HCT116 (cell line): ENCODE data around the gene NAA16. TPM values are rescaled to one million over a fixed set of nuclear protein-coding genes. Genes with fewer than 3 reads are reported as not detected.

Source experiments
- ATAC-seq: fragments of 200-7000 bp; cut with Tn5 transposase; 2 replicates; pipeline ENCODE4 v1.9.1; 2020; ENCODE audit warnings: mild to moderate bottlenecking, moderate library complexity
- BruUV-seq: library from RNA; stranded (reverse); fragments of 400-500 nt; replicated peaks from 2 replicates; lab custom pipeline; 2021; lab: Mats Ljungman, UMichigan
- CTCF ChIA-PET: fragments of 300-600 bp; sonication (Branson Sonifier 250); formaldehyde crosslinking; loops from one replicate; lab custom pipeline; 2021; ENCODE audit warnings: antibody characterized with exemption; lab: Charles Lee
- POLR2A ChIA-PET: fragments of 300-600, 350-600 bp; sonication (Branson Sonifier 250); formaldehyde crosslinking; loops from one replicate; lab custom pipeline; 2021; ENCODE audit warnings: antibody characterized with exemption; lab: Charles Lee
- RAD21 ChIA-PET, 2 experiments: fragments of 300-600 bp; sonication (Branson Sonifier 250); formaldehyde crosslinking; loops; one replicate each; lab custom pipeline; 2023; ENCODE audit warnings: low total read pairs in 2 of 2; ENCODE audit not compliant: uncharacterized antibody in 2 of 2, unreplicated experiment in 2 of 2, low non-redundant PET in 1 of 2; lab: Charles Lee
- DNase-seq: peaks from one replicate; pipeline ENCODE4 v3.0.0-alpha.2; 2010; ENCODE audit warnings: low read depth, low spot score
- H2AFZ ChIP-seq: fragments of 200-600 bp; shearing (Covaris generic), sonication (generic); 2 replicates; pipeline ENCODE4 v1.6.1; 2017; ENCODE audit warnings: low read depth, mixed run types, mixed read lengths, antibody characterized with exemption, low read length; ENCODE audit not compliant: poor library complexity, severe bottlenecking
- H3K27ac ChIP-seq: 2 replicates; pipeline ENCODE4 v1.5.1; 2012; ENCODE audit warnings: low read depth, low read length
- H3K27me3 ChIP-seq: fragments of 200-600 bp; sonication (generic); 2 replicates; pipeline ENCODE4 v1.6.1; 2016; ENCODE audit warnings: mixed run types, low read length, mixed read lengths; ENCODE audit not compliant: insufficient read depth
- H3K36me3 ChIP-seq, 2 experiments: fragments of 200-500 bp in 1 of 2; fragments of 200-600 bp in 1 of 2; sonication (Bioruptor generic) in 1 of 2; sonication (generic) in 1 of 2; 2 replicates each; pipeline versions ENCODE4 v1.5.1 to v1.6.1; 2014 to 2016; ENCODE audit warnings: low read length in 2 of 2, inconsistent platforms in 1 of 2, mixed read lengths in 1 of 2, mixed run types in 1 of 2; ENCODE audit not compliant: insufficient read depth in 2 of 2, control insufficient read depth in 1 of 2
- H3K4me1 ChIP-seq, 2 experiments: fragments of 200-600 bp in 1 of 2; sonication (generic) in 1 of 2; 2 replicates each; pipeline versions ENCODE4 v1.5.1 to v1.6.1; 2012 to 2017; ENCODE audit warnings: low read length in 2 of 2, inconsistent platforms in 1 of 2, mild to moderate bottlenecking in 1 of 2, mixed read lengths in 1 of 2, mixed run types in 1 of 2, moderate library complexity in 1 of 2; ENCODE audit not compliant: insufficient read depth in 2 of 2, control insufficient read depth in 1 of 2
- H3K4me2 ChIP-seq: fragments of 200-600 bp; sonication (generic); 2 replicates; pipeline ENCODE4 v1.6.1; 2017; ENCODE audit warnings: mixed run types, low read length, mixed read lengths
- H3K4me3 ChIP-seq, 2 experiments: fragments of 200-600 bp in 1 of 2; sonication (generic) in 1 of 2; replicated peaks in 1 of 2; 2 replicates each; pipeline ENCODE4 v1.5.1; 2011 to 2016; ENCODE audit warnings: low read length in 2 of 2, control low read depth in 1 of 2, low read depth in 1 of 2, mild to moderate bottlenecking in 1 of 2, mixed read lengths in 1 of 2, mixed run types in 1 of 2
- H3K79me2 ChIP-seq: fragments of 200-600 bp; sonication (generic); 2 replicates; pipeline ENCODE4 v1.6.1; 2017; ENCODE audit warnings: mild to moderate bottlenecking, mixed run types, low read length, moderate library complexity, mixed read lengths; ENCODE audit not compliant: insufficient read depth
- H3K9ac ChIP-seq: fragments of 200-600 bp; sonication (generic); 2 replicates; pipeline ENCODE4 v1.6.1; 2016; ENCODE audit warnings: low read length, mixed read lengths
- H3K9me2 ChIP-seq: fragments of 200-600 bp; sonication (generic), shearing (Covaris generic); 2 replicates; pipeline ENCODE4 v1.6.1; 2017; ENCODE audit warnings: mixed run types, mild to moderate bottlenecking, moderate library complexity; ENCODE audit not compliant: insufficient read depth
- H3K9me3 ChIP-seq, 2 experiments: fragments of 200-500 bp in 1 of 2; fragments of 200-600 bp in 1 of 2; sonication (Bioruptor generic) in 1 of 2; sonication (generic) in 1 of 2; 2 replicates each; pipeline ENCODE4 v1.6.1; 2014 to 2017; ENCODE audit warnings: low read length in 2 of 2, mixed read lengths in 2 of 2, inconsistent platforms in 1 of 2, low read depth in 1 of 2, mild to moderate bottlenecking in 1 of 2, mixed run types in 1 of 2, moderate library complexity in 1 of 2; ENCODE audit not compliant: control insufficient read depth in 1 of 2, insufficient read depth in 1 of 2
- H4K20me1 ChIP-seq: fragments of 200-600 bp; sonication (generic), shearing (Covaris generic); 2 replicates; pipeline ENCODE4 v1.6.1; 2017; ENCODE audit warnings: mixed run types, mild to moderate bottlenecking, moderate library complexity; ENCODE audit not compliant: insufficient read depth
- ATF3 ChIP-seq: IDR thresholded peaks from 2 replicates; pipeline ENCODE4 v1.6.1; 2012
- CEBPB ChIP-seq: IDR thresholded peaks from 2 replicates; pipeline ENCODE4 v1.6.1; 2012; ENCODE audit warnings: low read depth
- EGR1 ChIP-seq: IDR thresholded peaks from 2 replicates; pipeline ENCODE4 v1.6.1; 2012; ENCODE audit warnings: low read depth
- EZH2phosphoT487 ChIP-seq: fragments of 200-600 bp; IDR thresholded peaks from 2 replicates; pipeline ENCODE4 v1.6.1; 2018; ENCODE audit warnings: antibody characterized with exemption, borderline replicate concordance
- FOSL1 ChIP-seq: IDR thresholded peaks from 2 replicates; pipeline ENCODE4 v1.6.1; 2012; ENCODE audit warnings: low read depth
- RAD21 ChIP-seq: IDR thresholded peaks from 2 replicates; pipeline ENCODE4 v1.6.1; 2012; ENCODE audit warnings: low read depth, mild to moderate bottlenecking
- REST ChIP-seq: IDR thresholded peaks from 2 replicates; pipeline ENCODE4 v1.6.1; 2012; ENCODE audit warnings: low read depth
- SIN3A ChIP-seq: IDR thresholded peaks from 2 replicates; pipeline ENCODE4 v1.6.1; 2012; ENCODE audit warnings: low read depth
- SP1 ChIP-seq: IDR thresholded peaks from 2 replicates; pipeline ENCODE4 v1.6.1; 2012; ENCODE audit warnings: low read depth
- YY1 ChIP-seq: IDR thresholded peaks from 2 replicates; pipeline ENCODE4 v1.6.1; 2011; ENCODE audit warnings: low read length, low read depth, moderate library complexity, mild to moderate bottlenecking; ENCODE audit not compliant: insufficient replicate concordance; ENCODE audit errors: extremely low read depth
- ZFX ChIP-seq: fragments of 450-650 bp; IDR thresholded peaks from 2 replicates; pipeline ENCODE4 v1.6.1; 2017
- intact Hi-C: fragments of 100-400 bp; cut with micrococcal nuclease; formaldehyde crosslinking; loops from 2 replicates; pipeline ENCODE4 v1.10.0; 2022
- total RNA-seq: library from RNA; stranded (reverse); gene quantifications from one replicate; pipeline ENCODE4 v1.2.1, GENCODE V29; 2021; ENCODE audit not compliant: unreplicated experiment
- TF ChIP-seq, protein P1 (sequence below): IDR thresholded peaks from 2 replicates; pipeline ENCODE4 v1.6.1; 2012
- TF ChIP-seq, protein P2 (sequence below): IDR thresholded peaks from 2 replicates; pipeline ENCODE4 v1.6.1; 2011; ENCODE audit warnings: mild to moderate bottlenecking, low read length, moderate library complexity; ENCODE audit not compliant: insufficient replicate concordance; ENCODE audit errors: extremely low read depth

Gene NAA16
- total RNA-seq, 1 experiment from 2014 or later, result 19.1 TPM

DNA sequence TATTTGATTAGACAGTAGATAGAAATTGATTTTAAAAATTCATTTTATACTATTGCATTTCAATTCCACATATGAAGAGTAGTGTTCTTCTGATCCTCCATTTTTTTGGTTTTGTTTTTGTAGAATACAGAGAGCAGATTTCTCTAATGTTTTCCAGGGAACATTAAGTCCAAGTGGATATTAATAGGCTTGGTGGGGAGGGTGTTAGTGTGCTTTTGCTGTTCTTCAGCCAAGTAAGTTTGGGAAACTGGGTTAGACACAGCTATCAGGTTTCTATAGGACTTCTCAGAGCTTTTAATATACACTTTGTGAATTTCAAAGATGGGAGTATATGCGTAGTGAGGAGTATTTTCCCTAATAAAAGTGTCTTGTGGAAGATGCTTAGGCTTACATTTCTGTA is 21.8 kb downstream of the NAA16 start:
- Histone ChIP-seq H4K20me1 (peaks cover 16% of the 10 kb centered on the region; the same call in 1 of the 2 replicates), H3K27ac (no peak overlapping the region), H3K36me3 (peaks cover 6 to 7% of the 10 kb centered on the region in 2 experiments; a peak in 1 of 4 replicates), H3K4me2 (no peak overlapping the region), H2AFZ (no peak overlapping the region), H3K79me2 (peaks cover 30% of the 10 kb centered on the region), H3K9me3 (no peaks in the 10 kb centered on the region), H3K4me1 (no peaks in the 10 kb centered on the region), H3K27me3 (no peaks in the 10 kb centered on the region), H3K9me2 (no peaks in the 10 kb centered on the region), H3K4me3 (no peak overlapping the region), H3K9ac (no peak overlapping the region)
- ChIA-PET RAD21 (no interaction called here), POLR2A (no interaction called here), CTCF (interaction anchor here (1.2 kb wide), 1 partner anchor 10 kb away, joined by 3 read pairs; no protein-coding TSS in a partner anchor)
- ATAC-seq (no peak), DNase-seq (no peak)
- TF ChIP-seq RAD21, result no peak
- no peak for TF ChIP-seq SP1
- TF ChIP-seq EZH2phosphoT487, result no peak
- TF ChIP-seq, protein P1, sequence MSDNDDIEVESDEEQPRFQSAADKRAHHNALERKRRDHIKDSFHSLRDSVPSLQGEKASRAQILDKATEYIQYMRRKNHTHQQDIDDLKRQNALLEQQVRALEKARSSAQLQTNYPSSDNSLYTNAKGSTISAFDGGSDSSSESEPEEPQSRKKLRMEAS, result no peak
- TF ChIP-seq SIN3A, result no peak
- TF ChIP-seq, protein P2, sequence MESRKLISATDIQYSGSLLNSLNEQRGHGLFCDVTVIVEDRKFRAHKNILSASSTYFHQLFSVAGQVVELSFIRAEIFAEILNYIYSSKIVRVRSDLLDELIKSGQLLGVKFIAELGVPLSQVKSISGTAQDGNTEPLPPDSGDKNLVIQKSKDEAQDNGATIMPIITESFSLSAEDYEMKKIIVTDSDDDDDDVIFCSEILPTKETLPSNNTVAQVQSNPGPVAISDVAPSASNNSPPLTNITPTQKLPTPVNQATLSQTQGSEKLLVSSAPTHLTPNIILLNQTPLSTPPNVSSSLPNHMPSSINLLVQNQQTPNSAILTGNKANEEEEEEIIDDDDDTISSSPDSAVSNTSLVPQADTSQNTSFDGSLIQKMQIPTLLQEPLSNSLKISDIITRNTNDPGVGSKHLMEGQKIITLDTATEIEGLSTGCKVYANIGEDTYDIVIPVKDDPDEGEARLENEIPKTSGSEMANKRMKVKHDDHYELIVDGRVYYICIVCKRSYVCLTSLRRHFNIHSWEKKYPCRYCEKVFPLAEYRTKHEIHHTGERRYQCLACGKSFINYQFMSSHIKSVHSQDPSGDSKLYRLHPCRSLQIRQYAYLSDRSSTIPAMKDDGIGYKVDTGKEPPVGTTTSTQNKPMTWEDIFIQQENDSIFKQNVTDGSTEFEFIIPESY, result no peak
- intact Hi-C loops, result no loop called here
- BruUV-seq, result no TSS peak

DNA sequence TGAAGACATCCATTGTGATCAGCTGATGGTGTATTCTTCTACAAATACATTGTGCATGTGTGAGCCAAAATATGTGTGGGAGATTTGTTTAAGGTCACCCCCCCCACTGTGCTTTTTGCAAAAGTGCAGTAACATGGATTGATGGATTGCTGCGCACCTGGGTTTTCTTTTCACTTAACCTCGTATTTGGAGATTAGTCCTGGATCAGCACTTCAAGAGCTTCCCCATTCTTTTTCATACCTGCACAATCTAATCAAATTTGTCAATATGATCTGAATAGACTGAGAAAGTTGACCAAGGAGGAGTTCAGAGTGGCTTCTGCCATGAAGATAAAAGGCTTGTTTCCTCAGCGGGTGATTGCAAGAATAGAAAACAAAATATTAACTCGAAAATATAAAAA is 23.7 kb downstream of the NAA16 start:
- DNase-seq (no peak), ATAC-seq (no peak)
- Histone ChIP-seq H3K36me3 (peaks cover 2 to 6% of the 10 kb centered on the region in 2 experiments; a peak in 1 of 4 replicates), H3K4me2 (no peak overlapping the region), H3K27ac (no peak overlapping the region), H3K9me2 (no peaks in the 10 kb centered on the region), H3K9me3 (no peaks in the 10 kb centered on the region), H4K20me1 (0 out of 2 replicates have a peak, but pooled peaks cover 2% of the 10 kb centered on the region), H2AFZ (no peak overlapping the region), H3K4me3 (no peak overlapping the region), H3K9ac (no peak overlapping the region)
- intact Hi-C loops, result no loop called here
- CTCF ChIA-PET, result no interaction called here
- no peak for TF ChIP-seq EGR1
- TF ChIP-seq REST, result no peak
- no peak for TF ChIP-seq SIN3A
- TF ChIP-seq ZFX, result no peak
- TF ChIP-seq CEBPB, result no peak
- no peak for TF ChIP-seq YY1
- TF ChIP-seq RAD21, result no peak
- TF ChIP-seq ATF3, result no peak
- TF ChIP-seq FOSL1, result no peak
- TF ChIP-seq, all 23 proteins: peak for 0
- POLR2A ChIA-PET, result no interaction called here
- no TSS peak for BruUV-seq
- RAD21 ChIA-PET, result no interaction called here
- Histone ChIP-seq H3K27me3 (no peaks in the 10 kb centered on the region), H3K4me1 (no peaks in the 10 kb centered on the region), H3K79me2 (peaks cover 16% of the 10 kb centered on the region)
